Neural cell (in vitro differentiated cells): ENCODE data around the gene SLC12A1.

Source experiments
- CTCF ChIP-seq: fragments of 450-650 bp; IDR thresholded peaks from 2 replicates; pipeline ENCODE4 v1.5.1; 2014; ENCODE audit warnings: antibody characterized with exemption, mild to moderate bottlenecking, moderate library complexity; ENCODE audit not compliant: poor library complexity, severe bottlenecking
- EP300 ChIP-seq: fragments of 450-650 bp; conservative IDR thresholded peaks from 2 replicates; pipeline ENCODE4 v1.6.1; 2014; ENCODE audit warnings: antibody characterized with exemption, mild to moderate bottlenecking, moderate library complexity; ENCODE audit not compliant: poor library complexity, severe bottlenecking
- EZH2 ChIP-seq: fragments of 200-600, 300-800 bp; shearing (Covaris generic), sonication (generic); IDR thresholded peaks from 2 replicates; pipeline ENCODE4 v1.6.1; 2014; ENCODE audit warnings: antibody characterized with exemption, low read length, borderline replicate concordance, mild to moderate bottlenecking; ENCODE audit not compliant: insufficient read depth, poor library complexity, severe bottlenecking
- POLR2AphosphoS5 ChIP-seq: IDR thresholded peaks from 2 replicates; pipeline ENCODE4 v1.6.1; 2012
- RAD21 ChIP-seq: fragments of 450-650 bp; conservative IDR thresholded peaks from 2 replicates; pipeline ENCODE4 v1.6.1; 2014; ENCODE audit warnings: antibody characterized with exemption, mild to moderate bottlenecking, moderate library complexity
- REST ChIP-seq: IDR thresholded peaks from 2 replicates; pipeline ENCODE4 v1.6.1; 2012; ENCODE audit warnings: borderline replicate concordance
- SMC3 ChIP-seq: fragments of 450-650 bp; conservative IDR thresholded peaks from 2 replicates; pipeline ENCODE4 v1.6.1; 2014; ENCODE audit warnings: antibody characterized with exemption, mild to moderate bottlenecking, moderate library complexity; ENCODE audit not compliant: poor library complexity
- TAF1 ChIP-seq: IDR thresholded peaks from 2 replicates; pipeline ENCODE4 v1.6.1; 2012; ENCODE audit warnings: low read depth

GRCh38 chr15:48309740-48310139 is 103.6 kb downstream of the SLC12A1 start:
- TF ChIP-seq CTCF, result no peak
- no peak for TF ChIP-seq SMC3
- TF ChIP-seq TAF1, result no peak
- no peak for TF ChIP-seq RAD21
- no peak for TF ChIP-seq POLR2AphosphoS5
- no peak for TF ChIP-seq REST
- TF ChIP-seq EZH2, result no peak
- TF ChIP-seq EP300, result no peak
